HCT116 (cell line): ENCODE data around the gene HS6ST3.

Source experiments
- ATF3 ChIP-seq: IDR thresholded peaks from 2 replicates; pipeline ENCODE4 v1.6.1; 2012
- EGR1 ChIP-seq: IDR thresholded peaks from 2 replicates; pipeline ENCODE4 v1.6.1; 2012; ENCODE audit warnings: low read depth
- EZH2phosphoT487 ChIP-seq: fragments of 200-600 bp; IDR thresholded peaks from 2 replicates; pipeline ENCODE4 v1.6.1; 2018; ENCODE audit warnings: antibody characterized with exemption, borderline replicate concordance
- POLR2A ChIP-seq: IDR thresholded peaks from 2 replicates; pipeline ENCODE4 v1.7.0; 2011; ENCODE audit warnings: borderline replicate concordance; ENCODE audit not compliant: insufficient read depth, insufficient read length; ENCODE audit errors: extremely low read depth
- POLR2AphosphoS5 ChIP-seq: IDR thresholded peaks from 2 replicates; pipeline ENCODE4 v1.6.1; 2011; ENCODE audit warnings: mild to moderate bottlenecking, low read depth, low read length, moderate library complexity
- RAD21 ChIP-seq: IDR thresholded peaks from 2 replicates; pipeline ENCODE4 v1.6.1; 2012; ENCODE audit warnings: low read depth, mild to moderate bottlenecking
- SRF ChIP-seq: IDR thresholded peaks from 2 replicates; pipeline ENCODE4 v1.6.1; 2012; ENCODE audit warnings: low read depth
- YY1 ChIP-seq: IDR thresholded peaks from 2 replicates; pipeline ENCODE4 v1.6.1; 2011; ENCODE audit warnings: low read length, low read depth, moderate library complexity, mild to moderate bottlenecking; ENCODE audit not compliant: insufficient replicate concordance; ENCODE audit errors: extremely low read depth
- ZFX ChIP-seq: fragments of 450-650 bp; IDR thresholded peaks from 2 replicates; pipeline ENCODE4 v1.6.1; 2017
- ZNF274 ChIP-seq: fragments of 200-500 bp; sonication (Bioruptor generic); IDR thresholded peaks from 2 replicates; pipeline ENCODE4 v1.6.1; 2014; ENCODE audit warnings: mild to moderate bottlenecking, low read depth, low read length, inconsistent platforms
- TF ChIP-seq, protein P1 (sequence below), 3 experiments: fragments of 200-600 bp in 1 of 3; sonication (generic) in 1 of 3; IDR thresholded peaks in 2 of 3; conservative IDR thresholded peaks in 1 of 3; 2 replicates each; pipeline ENCODE4 v1.5.1; 2012 to 2017; ENCODE audit warnings: low read depth in 2 of 3, low read length in 2 of 3, antibody characterized with exemption in 1 of 3, borderline replicate concordance in 1 of 3, control low read depth in 1 of 3, mild to moderate bottlenecking in 1 of 3, mixed read lengths in 1 of 3, mixed run types in 1 of 3, moderate library complexity in 1 of 3; ENCODE audit not compliant: insufficient read depth in 1 of 3
- TF ChIP-seq, protein P2 (sequence below): IDR thresholded peaks from 2 replicates; pipeline ENCODE4 v1.6.1; 2012
- TF ChIP-seq, protein P3 (sequence below): IDR thresholded peaks from 2 replicates; pipeline ENCODE4 v1.6.1; 2012; ENCODE audit warnings: low read depth

DNA sequence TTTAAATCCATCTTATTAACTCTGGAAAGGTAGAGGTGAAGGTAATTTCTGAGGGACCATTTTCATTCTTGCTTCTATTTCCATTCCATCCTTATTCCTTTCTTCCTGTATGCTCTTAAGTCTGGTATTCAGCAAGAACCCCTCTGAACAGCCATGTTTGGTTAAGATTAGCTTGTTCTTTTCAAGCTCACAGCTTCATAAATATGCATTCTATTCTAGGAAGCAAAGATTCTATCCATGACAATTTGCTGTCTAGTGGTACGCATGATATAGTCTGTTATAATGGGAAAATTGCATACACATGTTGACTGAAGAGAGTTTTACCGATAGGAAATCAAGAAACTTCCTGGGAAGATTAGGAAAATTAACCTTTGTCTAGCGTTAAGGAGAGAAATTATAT is 218.7 kb downstream of the HS6ST3 start:
- TF ChIP-seq, protein P1, sequence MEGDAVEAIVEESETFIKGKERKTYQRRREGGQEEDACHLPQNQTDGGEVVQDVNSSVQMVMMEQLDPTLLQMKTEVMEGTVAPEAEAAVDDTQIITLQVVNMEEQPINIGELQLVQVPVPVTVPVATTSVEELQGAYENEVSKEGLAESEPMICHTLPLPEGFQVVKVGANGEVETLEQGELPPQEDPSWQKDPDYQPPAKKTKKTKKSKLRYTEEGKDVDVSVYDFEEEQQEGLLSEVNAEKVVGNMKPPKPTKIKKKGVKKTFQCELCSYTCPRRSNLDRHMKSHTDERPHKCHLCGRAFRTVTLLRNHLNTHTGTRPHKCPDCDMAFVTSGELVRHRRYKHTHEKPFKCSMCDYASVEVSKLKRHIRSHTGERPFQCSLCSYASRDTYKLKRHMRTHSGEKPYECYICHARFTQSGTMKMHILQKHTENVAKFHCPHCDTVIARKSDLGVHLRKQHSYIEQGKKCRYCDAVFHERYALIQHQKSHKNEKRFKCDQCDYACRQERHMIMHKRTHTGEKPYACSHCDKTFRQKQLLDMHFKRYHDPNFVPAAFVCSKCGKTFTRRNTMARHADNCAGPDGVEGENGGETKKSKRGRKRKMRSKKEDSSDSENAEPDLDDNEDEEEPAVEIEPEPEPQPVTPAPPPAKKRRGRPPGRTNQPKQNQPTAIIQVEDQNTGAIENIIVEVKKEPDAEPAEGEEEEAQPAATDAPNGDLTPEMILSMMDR (IDR thresholded peaks at IDR 0.05 in 2 of 3, conservative IDR thresholded peaks at IDR 0.05 in 1 of 3; ENCODE audit: borderline replicate concordance in 1 of 3, insufficient read depth in 1 of 3, low read depth in 2 of 3, low read length in 2 of 3) = no peak
- TF ChIP-seq EGR1 (no peak), ATF3 (no peak), POLR2A (no peak), RAD21 (no peak), EZH2phosphoT487 (no peak), SRF (no peak), ZFX (no peak), ZNF274 (no peak), YY1 (no peak), POLR2AphosphoS5 (no peak)
- TF ChIP-seq, protein P2, sequence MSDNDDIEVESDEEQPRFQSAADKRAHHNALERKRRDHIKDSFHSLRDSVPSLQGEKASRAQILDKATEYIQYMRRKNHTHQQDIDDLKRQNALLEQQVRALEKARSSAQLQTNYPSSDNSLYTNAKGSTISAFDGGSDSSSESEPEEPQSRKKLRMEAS = no peak
- TF ChIP-seq, protein P3, sequence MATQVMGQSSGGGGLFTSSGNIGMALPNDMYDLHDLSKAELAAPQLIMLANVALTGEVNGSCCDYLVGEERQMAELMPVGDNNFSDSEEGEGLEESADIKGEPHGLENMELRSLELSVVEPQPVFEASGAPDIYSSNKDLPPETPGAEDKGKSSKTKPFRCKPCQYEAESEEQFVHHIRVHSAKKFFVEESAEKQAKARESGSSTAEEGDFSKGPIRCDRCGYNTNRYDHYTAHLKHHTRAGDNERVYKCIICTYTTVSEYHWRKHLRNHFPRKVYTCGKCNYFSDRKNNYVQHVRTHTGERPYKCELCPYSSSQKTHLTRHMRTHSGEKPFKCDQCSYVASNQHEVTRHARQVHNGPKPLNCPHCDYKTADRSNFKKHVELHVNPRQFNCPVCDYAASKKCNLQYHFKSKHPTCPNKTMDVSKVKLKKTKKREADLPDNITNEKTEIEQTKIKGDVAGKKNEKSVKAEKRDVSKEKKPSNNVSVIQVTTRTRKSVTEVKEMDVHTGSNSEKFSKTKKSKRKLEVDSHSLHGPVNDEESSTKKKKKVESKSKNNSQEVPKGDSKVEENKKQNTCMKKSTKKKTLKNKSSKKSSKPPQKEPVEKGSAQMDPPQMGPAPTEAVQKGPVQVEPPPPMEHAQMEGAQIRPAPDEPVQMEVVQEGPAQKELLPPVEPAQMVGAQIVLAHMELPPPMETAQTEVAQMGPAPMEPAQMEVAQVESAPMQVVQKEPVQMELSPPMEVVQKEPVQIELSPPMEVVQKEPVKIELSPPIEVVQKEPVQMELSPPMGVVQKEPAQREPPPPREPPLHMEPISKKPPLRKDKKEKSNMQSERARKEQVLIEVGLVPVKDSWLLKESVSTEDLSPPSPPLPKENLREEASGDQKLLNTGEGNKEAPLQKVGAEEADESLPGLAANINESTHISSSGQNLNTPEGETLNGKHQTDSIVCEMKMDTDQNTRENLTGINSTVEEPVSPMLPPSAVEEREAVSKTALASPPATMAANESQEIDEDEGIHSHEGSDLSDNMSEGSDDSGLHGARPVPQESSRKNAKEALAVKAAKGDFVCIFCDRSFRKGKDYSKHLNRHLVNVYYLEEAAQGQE = no peak
